COLO668 (cell line): ENCODE measurements around the gene CLRN3.

Experiments used
- DNase-seq: peaks from one replicate; lab custom pipeline; 2025; ENCODE audit not compliant: unreplicated experiment; lab: John Stamatoyannopoulos, UW

CLRN3 gene

DNA sequence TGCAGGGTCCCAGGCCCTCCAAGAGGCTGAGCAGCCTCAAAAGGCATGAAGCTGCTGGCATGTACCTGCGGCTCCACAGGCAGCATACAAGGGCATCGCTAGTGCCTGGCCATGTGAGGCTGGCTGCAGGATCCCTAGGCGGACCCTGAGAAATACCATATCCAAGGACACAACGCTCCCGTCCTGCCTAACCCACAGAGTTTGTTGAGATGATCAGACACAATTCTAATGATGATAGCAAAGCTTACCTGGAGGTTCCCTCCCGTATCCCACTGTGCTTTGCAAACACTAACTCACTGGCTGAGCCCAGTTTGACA lies 17.3 kb downstream of the CLRN3 start:
- DNase-seq: no peak

DNA sequence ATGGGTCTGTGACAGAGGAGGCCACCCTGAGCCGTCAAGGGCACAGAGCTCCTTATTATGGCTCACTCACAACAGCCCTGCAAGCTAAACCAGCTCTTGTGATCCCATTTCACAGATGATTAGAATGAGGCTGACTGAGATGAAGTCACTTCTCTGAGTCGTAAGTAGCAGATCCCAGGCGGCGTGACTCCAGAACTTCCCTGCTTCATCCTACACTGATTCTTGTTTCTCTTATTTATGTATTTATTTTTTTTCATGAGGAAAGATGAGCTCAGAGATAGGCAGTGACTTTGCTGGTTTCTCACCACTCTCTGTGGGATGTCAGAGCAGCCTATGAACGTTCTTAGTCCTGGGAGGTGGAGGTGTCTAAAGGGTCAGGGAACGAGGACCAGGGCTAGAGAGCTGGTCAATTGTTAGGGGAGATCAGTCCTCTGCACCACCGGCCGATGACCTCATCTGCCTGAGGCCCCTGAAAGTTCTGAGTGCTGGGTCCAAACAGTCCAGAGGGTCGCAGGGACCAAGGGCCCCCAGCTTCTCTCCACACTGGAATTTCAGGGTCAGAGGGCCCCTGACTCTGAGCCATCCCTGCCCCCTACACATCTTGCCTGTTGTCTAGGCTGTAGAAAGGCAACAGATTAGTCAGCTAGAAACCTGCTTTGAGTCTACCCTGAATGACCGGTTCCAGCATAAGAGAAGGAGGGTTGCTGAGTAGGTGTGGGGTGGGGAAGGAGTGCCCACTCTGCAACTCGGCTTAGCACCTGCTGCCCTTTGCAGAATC lies 17.9 kb downstream of the CLRN3 start:
- no peak for DNase-seq

DNA sequence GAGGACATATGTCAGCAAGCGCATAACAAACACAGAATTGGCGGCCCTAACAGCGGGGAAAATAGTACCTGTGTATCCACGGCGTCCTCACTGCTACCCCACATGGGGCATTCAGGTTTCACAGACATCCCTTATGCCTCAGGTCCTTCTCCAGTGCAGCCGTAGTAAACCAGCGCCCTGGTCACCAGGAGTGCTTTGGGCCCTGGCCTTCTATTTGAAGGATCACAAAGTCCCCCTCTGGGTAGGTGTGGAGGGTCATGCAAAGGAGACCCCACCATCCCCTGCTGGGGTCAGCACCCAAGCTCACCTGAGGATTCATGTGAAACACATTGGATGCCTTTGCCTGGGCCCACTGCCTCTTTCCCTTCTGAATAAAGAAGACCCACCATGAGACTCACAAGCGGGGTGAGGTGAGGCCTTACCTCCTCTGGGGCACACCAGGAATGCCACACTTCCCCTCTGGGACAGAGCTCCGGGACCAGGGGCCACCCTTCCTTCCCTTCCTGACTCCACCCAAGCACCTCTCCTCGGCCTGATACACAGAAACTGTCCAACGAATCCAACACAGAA lies 18.8 kb downstream of the CLRN3 start:
- DNase-seq: no peak

DNA sequence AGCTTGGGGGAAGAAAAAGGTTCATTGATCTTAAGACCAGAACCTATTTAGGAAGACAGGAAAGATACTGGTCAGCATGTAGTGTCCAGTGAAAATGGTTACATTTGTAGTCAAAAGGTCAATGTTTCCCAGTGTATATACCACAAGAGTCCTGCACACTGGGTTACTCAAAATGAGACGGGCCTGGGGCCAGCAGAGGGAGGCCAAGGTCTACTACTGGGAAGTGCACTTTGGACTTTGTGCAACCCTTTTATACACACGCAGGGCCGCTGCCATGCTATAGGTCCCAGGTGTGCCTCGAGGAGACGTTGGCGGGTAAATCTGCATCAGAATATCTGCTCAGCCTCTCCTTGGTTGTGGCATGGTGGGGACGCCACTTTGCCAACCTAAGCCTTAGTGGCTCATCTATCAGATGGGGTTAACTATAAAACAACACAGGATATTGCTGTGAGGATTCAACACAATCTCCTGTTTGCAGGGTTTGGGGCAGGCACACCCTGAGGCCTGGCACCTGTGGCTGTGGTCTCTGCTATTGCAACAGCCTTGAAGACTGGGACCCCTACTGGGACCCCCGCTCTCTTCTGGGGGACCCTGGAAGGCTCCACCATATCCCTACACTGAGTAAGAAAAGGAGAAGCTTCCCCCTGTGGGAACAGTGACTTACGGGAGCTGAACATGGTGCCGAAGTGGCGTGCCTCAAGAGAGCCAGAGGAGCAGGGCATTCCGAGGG lies 19.7 kb downstream of the CLRN3 start:
- no peak for DNase-seq

DNA sequence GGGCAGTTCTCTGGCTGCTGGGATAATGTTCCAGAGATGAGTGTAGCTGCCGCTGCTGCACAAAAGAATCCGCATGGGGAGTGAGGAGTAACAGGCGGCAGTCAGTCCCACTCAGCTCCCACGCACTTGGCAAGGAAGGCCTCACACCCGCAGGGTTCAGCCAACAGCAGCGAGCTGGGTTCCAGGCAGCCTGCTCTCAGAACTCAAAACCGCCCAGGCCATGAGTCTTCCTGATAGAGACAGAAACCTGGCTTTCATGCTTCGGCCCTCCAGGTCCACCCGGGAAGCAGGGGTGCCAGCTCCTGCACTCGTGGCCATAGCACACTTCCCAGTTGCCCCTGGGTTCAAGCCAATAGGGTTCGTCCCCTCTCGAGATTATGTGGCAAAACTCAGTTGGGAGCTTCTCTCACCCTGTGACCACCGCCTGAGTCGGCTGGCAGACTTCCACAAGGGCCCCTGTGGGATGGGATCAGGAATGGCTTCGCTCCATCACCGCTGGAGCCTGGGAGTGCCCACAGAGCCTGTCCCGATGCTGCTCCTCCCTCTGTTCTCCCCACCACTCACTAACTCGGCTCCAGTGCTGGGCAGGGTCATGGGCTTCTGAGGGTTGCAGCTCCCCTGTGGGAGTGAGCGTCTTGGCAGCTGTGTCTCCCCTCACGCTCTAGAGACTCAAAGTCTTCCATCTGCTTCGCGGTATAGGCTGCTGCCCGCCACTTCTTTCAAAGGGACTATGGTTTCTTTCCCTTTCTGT lies 20.6 kb downstream of the CLRN3 start:
- no peak for DNase-seq

DNA sequence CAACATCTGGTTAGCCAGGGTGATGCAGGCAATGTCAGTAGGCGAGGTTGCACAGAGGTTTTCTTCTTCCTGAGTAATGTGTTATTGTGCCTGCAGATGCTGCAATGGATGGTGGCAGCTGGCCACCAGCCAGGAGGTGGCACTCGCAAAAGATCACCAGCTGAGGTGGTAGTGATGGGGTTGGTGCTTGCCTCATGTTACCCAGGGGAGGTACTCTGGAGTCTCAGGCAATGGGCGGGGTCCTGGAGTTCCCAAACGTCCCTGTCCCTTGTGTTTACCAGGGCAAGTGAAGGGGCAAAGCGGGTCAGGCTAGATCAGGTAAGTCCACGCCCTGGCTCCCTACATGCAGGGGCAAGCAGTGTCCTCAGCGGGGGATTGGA lies 21.1 kb downstream of the CLRN3 start:
- no peak for DNase-seq

DNA sequence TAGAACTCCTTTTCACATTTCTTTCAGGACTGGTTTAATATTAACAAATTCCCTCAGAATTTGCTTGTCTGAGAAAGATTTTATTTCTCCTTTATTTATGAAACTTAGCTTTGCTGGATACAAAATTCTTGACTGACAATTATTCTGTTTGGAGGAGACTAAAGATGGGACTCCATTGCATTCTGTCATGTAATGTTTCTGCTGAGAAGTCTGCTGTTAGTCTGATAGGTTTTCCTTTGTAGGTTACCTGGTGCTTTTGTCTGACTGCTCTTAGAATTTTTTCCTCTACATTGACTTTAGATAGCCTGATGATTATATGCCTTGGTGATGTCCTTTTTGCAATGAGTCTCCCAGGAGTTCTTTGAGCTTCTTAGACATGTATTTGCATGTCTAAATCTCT lies 23.4 kb downstream of the CLRN3 start:
- DNase-seq: no peak

DNA sequence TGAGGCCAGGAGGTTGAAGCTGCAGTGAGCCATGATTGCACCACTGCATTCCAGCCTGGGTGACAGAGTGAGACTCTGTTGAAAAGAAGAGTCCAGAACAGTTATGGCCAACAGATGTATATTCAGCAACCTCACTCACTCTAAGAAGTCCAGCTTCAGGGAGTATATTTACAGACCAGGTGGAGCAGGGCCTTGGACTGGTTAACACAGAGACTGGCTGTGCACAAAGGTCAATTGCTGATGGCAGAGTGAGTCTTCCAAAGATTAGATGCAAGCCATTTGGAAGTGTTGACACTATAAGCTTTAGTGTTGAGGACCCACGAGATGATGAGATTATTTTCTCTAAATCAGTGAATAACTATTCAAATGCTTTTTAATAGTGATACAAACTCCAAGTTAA lies 24.9 kb downstream of the CLRN3 start:
- DNase-seq: no peak

DNA sequence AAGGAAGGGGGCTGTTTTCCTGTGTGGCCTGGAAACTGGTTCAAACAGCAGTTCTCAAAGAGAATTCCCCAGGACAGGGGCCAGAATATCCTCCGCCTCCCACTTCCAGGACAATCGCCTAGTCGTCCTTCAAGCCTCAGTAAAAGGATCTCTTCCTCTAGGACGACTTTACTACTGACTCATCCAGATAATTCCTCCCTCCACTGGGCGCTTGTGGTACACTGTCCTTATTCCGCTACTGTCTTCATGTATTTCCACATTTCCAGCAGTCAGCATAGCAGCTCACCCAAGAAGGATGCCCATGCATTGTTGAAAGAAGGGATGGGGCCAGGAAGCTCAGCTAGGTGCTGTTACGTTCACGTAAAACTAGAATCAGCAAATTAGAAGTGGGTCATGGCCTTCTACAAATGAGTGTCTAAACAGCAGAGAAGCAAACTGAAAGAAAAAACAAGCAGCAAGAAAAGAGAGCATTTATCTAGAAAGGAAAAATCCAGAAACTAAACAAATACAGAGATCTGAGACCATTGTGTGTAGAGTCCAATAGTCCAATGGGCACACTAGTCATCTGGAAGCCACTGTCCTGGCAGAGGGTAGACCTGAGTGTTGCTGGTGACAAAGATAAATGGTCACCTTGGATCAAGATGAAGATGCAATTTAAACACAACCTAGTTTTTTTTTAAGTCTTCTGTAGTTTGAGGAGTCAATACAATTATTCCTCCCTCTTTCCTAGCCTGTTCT lies 26.3 kb downstream of the CLRN3 start:
- DNase-seq: no peak

DNA sequence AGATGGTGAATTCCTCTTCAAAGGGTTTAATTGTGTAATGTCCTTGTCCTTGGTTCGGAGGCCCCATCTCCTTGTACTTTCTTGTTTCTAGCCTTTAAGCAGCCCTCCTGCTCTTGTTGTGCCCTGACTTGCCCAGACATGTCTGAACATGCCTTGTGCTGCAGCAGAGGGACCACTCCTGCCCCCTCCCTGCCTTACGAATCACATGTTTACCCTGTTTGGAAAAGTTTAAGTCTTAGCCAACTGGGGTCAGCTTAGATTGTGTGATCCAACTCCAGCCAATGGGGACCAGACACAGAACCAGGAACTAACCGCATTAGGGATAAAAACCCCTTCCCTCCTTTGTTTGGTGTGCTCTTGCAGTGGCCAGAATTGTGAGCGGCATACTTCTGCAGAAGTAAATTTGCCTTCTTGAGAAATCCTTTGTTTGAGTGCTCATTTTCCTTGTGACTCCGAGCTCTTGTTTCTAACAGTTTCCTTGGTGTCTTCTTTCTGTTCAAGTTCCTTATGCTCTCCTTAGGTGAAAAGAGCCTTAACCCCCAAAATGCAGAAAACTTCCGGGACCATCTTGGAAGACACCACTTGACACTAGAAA lies 29.4 kb downstream of the CLRN3 start:
- DNase-seq: no peak

DNA sequence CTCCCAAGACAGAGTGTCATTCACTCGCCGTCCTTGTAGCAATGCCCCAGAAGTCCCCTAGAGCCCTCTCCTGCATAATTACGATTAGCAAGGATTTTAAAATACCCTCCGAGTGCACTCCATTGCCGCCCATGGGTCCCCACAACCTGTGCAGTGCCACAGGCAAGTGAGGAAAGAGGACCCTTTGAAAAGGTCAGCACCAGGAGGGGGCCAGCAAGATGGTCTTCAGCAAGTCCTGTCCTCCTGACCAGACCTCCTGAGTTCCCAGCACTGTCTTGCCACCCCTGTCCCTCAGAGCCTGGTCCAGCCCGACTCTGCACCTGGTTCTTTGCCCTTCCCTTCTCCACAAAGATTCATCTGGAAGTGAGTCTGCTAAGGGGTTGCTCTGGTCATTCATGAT lies 32.1 kb downstream of the CLRN3 start:
- DNase-seq: no peak

DNA sequence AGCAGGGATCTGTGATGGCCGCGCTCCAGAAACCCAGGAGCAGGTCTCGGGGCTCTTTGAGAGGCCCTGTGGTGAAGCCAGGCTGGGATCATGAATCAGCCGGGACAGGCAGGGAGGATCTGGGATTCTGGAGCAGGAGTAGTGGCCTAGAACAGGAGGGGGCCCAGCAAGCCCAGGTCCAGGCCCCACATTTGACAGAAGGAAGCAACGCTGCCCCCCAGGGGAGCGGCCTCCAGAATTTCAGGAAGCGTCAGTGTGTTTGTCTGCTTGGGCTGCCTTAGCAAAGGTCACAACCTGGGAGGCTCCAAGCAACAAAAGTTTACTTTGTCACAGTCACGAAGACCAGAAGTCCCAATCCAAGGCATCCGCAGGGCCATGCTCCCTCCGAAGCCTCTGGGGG lies 36.8 kb downstream of the CLRN3 start:
- no peak for DNase-seq

DNA sequence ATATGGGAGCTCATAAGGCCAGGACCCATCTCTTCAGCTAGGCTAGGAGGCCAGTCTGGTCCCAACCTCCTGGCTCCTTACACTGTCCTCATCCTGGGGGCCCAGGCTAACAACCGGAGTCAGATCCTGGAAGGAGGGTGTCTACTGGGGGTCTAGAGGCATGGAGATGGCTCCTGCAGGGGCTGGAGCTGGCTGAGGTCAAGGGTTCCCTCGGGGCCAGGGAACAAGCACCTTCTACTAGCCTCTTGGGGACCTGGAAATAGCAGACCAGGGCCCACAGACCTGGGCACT lies 37.2 kb downstream of the CLRN3 start:
- no peak for DNase-seq

DNA sequence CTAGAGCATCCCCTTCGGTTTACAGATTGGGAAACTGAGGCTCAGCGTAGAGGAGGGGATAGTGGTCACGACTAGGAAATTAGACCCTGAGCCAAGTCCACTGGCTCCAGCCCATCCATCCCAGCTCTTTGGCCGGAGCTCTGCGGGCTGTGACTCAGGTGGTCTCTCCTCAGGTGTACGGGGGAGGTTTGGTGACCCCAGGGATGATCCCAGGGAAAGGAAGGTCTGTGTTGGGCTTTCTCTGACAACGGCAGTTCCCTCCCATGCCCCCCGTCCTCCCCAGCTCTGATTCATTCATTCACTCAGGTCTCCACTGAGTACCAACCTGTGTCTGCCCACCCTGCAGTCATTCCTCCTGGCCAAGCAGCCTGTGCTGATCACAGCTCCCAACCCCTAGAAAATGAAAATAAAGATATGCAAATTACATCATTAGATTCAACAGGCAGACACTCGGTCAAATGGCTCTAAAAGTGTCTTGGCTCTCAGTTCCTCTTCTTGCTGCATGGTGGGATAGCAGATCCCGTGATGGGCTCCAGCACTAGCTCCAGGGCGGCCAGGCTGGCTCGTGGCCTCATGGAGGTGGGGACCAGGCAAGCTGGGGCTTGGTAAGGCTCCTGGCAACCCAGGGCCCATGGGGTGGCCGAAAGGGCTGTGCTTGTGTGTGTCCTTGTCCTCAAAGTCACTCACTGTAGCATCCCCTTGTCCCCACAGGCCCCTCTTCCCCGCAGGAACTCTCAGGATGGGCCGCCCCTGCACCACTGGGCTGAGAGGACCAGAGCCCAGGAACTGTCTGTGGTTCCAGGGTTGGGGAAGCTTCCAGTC lies 37.8 kb downstream of the CLRN3 start:
- DNase-seq: no peak

DNA sequence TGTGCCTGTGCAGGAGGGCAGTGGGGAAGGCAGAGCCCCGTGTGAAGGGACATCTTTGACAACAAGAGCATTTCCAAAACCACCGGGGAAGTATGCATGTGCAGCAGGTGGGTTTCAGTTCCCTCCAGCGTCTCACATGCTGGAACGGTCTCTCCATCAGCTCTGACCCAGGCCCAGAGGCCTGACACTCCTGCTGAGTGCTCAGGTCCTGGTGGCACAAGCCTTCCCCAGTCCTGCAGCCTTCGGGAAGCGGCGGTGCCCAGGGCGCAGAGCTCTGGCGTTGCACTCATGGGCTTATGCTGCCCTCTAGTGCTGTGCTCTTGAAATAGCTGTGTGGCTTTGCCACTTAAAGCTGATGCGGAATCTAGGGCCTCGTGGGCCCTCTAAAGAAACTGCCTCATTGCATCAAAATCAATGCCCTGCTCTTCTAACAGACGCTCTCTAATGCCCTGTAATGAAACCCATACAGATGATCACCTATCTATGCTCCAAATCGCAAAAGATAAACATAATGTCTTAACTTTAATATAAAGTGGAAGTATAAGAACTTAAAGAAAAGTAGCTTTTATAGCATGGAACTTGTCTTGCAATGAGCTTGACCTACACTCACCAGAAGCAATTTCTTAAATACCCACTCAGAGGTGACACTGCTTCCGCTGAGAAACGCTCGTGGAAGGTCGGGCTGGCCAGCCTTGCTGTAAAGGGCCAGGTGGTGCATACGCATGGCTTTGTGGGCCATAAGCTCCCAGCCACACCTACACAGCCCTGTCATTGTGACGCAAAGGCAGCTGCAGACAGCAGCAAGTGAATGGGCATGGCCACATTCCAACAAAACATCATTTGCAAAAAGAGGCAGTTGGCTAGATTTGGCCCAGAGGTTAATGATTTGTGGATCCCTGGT lies 38.6 kb downstream of the CLRN3 start:
- DNase-seq: peak; percentile 27

DNA sequence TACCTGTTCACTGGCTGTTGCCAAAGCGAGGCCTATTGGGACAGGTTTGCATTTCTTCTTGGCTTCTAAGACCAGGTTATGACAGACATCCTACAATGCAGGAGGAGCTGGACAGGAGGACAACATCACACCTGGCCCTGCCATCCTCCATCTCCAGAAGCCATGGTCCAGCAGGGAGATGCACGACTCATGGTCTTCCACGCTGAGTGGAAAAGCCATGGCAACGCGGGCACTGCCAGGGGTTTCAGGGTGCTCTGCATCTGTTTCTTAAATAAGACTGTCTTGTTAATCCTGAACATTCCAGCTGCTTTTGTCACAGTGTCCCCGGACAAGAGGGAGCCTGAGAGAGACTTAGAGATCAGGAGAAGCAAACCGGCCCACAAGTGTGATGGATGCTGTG lies 40.3 kb downstream of the CLRN3 start:
- no peak for DNase-seq

DNA sequence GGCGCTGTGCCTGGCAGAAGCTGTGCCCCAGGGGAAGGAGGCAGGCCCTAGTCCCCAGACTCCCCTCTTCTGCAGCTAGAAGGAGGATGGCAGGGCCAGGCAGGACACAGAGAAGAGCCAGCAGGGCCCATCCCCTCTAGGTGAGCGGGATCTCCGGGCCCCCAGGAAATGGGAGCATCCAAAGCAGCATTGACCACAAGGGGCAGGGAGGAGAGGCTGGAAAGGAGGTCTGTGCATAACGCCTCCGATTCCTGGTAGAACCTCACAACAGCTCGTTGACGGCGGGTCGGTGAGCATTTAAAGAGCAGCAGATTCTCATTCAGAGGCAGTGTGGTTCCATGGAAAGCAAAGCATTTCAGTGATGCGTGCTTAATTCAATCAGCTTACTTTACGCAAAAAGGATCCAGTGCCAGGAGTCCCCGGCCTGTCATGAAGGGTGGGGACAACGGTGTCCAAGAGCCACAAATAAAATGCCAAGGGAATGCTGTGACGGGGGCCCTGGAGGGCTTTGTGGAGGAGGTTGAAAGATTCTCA lies 41.0 kb downstream of the CLRN3 start:
- DNase-seq: no peak

DNA sequence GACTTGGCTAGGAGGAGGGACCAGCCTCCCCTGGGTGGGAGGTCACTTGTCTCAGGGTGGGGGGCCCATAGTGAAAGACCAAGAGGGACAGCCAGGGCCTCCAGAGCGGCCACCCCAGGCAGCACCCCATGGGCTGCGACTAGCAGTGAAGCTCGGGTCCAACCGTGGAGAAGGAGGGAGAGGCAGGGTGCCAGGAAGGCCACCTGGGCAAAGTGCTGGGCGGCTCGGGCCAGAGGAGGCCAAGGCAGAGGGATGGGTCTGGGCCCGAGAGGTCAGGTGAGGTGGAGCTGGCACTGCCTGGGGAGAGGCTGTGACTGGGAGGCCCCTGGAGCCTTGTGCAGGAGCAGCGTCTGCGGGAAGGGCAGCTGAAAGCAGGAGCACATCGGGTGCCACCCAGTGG lies 41.8 kb downstream of the CLRN3 start:
- no peak for DNase-seq

DNA sequence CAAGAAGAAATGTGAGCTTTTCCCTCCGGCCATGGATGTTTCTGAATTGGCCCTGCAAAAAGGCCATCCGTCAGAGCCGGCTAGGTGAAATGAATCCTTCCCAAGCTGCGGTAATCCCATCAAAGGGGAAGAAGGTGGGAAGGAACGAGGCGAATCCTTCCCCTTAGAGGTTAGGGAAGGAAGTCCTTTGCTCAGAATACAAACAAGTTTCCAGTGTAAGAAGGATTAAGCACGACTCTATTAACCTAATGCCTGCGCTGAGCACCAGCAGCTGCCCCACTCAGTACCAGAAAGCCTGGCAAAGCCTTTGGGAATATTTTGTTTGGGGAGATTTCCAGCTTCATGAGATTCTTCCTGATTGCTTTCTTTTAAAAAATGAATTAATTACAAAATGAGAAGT lies 42.8 kb downstream of the CLRN3 start:
- DNase-seq: no peak
